ENCODE measurements around the gene NOX4.

DNA sequence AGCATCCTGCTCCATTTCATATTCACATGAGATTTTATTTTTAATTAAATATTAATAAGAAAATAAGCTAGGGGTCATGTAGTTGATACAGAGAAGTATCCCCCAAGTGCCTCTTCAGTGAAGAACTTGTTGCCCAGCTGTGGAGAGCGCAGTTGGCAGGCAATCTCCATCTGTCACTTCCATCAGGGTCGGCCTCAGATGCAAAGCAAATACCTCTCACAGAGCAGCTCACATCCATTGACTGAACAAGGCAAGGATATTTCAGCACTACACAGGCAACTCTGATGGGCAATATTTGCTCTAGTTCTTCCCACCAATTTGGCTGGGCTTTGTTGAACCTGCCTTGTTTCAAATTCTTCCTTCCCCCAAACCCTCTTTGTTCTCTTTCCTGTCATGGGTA is 129.4 kb downstream of the NOX4 start:
- TF ChIP-seq, protein P1, sequence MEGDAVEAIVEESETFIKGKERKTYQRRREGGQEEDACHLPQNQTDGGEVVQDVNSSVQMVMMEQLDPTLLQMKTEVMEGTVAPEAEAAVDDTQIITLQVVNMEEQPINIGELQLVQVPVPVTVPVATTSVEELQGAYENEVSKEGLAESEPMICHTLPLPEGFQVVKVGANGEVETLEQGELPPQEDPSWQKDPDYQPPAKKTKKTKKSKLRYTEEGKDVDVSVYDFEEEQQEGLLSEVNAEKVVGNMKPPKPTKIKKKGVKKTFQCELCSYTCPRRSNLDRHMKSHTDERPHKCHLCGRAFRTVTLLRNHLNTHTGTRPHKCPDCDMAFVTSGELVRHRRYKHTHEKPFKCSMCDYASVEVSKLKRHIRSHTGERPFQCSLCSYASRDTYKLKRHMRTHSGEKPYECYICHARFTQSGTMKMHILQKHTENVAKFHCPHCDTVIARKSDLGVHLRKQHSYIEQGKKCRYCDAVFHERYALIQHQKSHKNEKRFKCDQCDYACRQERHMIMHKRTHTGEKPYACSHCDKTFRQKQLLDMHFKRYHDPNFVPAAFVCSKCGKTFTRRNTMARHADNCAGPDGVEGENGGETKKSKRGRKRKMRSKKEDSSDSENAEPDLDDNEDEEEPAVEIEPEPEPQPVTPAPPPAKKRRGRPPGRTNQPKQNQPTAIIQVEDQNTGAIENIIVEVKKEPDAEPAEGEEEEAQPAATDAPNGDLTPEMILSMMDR (IDR thresholded peaks at IDR 0.05), result no peak
- TF ChIP-seq CHD4 (IDR thresholded peaks at IDR 0.05; ENCODE audit: borderline replicate concordance) (no peak), JUN (IDR thresholded peaks at IDR 0.05) (no peak), RAD21 (conservative IDR thresholded peaks at IDR 0.05 in 1 of 2, IDR thresholded peaks at IDR 0.05 in 1 of 2) (no peak), RFX5 (IDR thresholded peaks at IDR 0.05) (no peak), RNF2 (IDR thresholded peaks at IDR 0.05; ENCODE audit: borderline replicate concordance, low read depth) (no peak), ESRRA (IDR thresholded peaks at IDR 0.05; ENCODE audit: borderline replicate concordance, low read length) (no peak), ZSCAN20 (CRISPR knock-in tag; IDR thresholded peaks at IDR 0.05) (no peak), FOSB (CRISPR knock-in tag; IDR thresholded peaks at IDR 0.05) (no peak), CEBPB (IDR thresholded peaks at IDR 0.05) (no peak), BHLHE40 (IDR thresholded peaks at IDR 0.05; ENCODE audit: low read depth, low read length) (no peak), POLR2A (IDR thresholded peaks at IDR 0.05; ENCODE audit: low read length) (no peak), EP300 (IDR thresholded peaks at IDR 0.05) (no peak)
- TF ChIP-seq, protein P2, sequence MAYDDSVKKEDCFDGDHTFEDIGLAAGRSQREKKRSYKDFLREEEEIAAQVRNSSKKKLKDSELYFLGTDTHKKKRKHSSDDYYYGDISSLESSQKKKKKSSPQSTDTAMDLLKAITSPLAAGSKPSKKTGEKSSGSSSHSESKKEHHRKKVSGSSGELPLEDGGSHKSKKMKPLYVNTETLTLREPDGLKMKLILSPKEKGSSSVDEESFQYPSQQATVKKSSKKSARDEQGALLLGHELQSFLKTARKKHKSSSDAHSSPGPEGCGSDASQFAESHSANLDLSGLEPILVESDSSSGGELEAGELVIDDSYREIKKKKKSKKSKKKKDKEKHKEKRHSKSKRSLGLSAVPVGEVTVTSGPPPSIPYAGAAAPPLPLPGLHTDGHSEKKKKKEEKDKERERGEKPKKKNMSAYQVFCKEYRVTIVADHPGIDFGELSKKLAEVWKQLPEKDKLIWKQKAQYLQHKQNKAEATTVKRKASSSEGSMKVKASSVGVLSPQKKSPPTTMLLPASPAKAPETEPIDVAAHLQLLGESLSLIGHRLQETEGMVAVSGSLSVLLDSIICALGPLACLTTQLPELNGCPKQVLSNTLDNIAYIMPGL (CRISPR knock-in tag; IDR thresholded peaks at IDR 0.05; ENCODE audit: borderline replicate concordance), result no peak

Measured in A549 (cell line).